ENCODE data around the gene B3GALT5. TPM values are rescaled to one million over a fixed set of nuclear protein-coding genes. Genes with fewer than 3 reads are reported as not detected.

The B3GALT5 gene
- total and polyA plus RNA-seq, 2 donors (not counting 1 experiment from before 2014, with no cell fraction given): not detected

- intact Hi-C loops (cut with micrococcal nuclease): no loop called here
- peaks cover 0 to 5% (median 0%) of the 10 kb centered on the region in 3 donors for H3K9me3 ChIP-seq (ENCODE audit: control extremely low read depth in 1 of 3, control insufficient read depth in 2 of 3, insufficient read depth in 1 of 3, low read length in 2 of 3)
- H3K4me3 ChIP-seq (ENCODE audit: control extremely low read depth in 1 of 5, extremely low read depth in 1 of 5, insufficient read depth in 1 of 5, low read depth in 2 of 5, low read length in 4 of 5): no peak overlapping the region
- ATAC-seq (ENCODE audit: low read depth) (no peak), DNase-seq (no peak)
- ChIA-PET CTCF (no interaction called here), POLR2A (no interaction called here)
- Mint-ChIP-seq H3K9me3 (ENCODE audit: insufficient read depth) (no peaks in the 10 kb centered on the region), H3K27me3 (no peaks in the 10 kb centered on the region), H3K4me1 (no peaks in the 10 kb centered on the region), H3K4me3 (no peak overlapping the region), H3K27ac (no peak overlapping the region)
- H3K4me1 ChIP-seq (ENCODE audit: control insufficient read depth in 2 of 2, insufficient read depth in 2 of 2, low read length in 2 of 2): no peaks in the 10 kb centered on the region
- WGBS (ENCODE audit: insufficient coverage): 93% methylated on average over 13 of the region's 16 CpGs
- no peak overlapping the region for H3K4me2 ChIP-seq (replicated peaks; ENCODE audit: low read depth, low read length, poor library complexity, severe bottlenecking)
- no peaks in the 10 kb centered on the region for H4K20me1 ChIP-seq (ENCODE audit: control insufficient read depth, insufficient read depth, low read length, poor library complexity, severe bottlenecking)
- no peaks in the 10 kb centered on the region for H3K79me2 ChIP-seq (ENCODE audit: control insufficient read depth, insufficient read depth, low read length)
- H3K27ac ChIP-seq (ENCODE audit: low read length in 2 of 2): no peak overlapping the region
- no peaks in the 10 kb centered on the region for H3K36me3 ChIP-seq (replicated peaks in 1 of 2; ENCODE audit: control extremely low read depth in 1 of 2, control insufficient read depth in 1 of 2, extremely low read depth in 1 of 2, insufficient read depth in 2 of 2, low read length in 1 of 2)
- no peak overlapping the region for H3K9ac ChIP-seq (ENCODE audit: low read length)
- no peak overlapping the region for H2AFZ ChIP-seq (ENCODE audit: insufficient read depth, low read depth, low read length, poor library complexity, severe bottlenecking)
- no peak for TF ChIP-seq CTCF (IDR thresholded peaks at IDR 0.05)
- TF ChIP-seq EZH2 (IDR thresholded peaks at IDR 0.05; ENCODE audit: borderline replicate concordance, insufficient read depth, low read depth, low read length, poor library complexity, severe bottlenecking): no peak
- H3K27me3 ChIP-seq (replicated peaks in 1 of 4; ENCODE audit: control extremely low read depth in 1 of 4, control insufficient read depth in 3 of 4, insufficient read depth in 4 of 4, low read length in 3 of 4): peaks cover 0 to 4% (median 0%) of the 10 kb centered on the region in 4 experiments
Observed at GRCh38 chr21:39579734-39580332, 32.9 kb upstream of the B3GALT5 start.

DNA sequence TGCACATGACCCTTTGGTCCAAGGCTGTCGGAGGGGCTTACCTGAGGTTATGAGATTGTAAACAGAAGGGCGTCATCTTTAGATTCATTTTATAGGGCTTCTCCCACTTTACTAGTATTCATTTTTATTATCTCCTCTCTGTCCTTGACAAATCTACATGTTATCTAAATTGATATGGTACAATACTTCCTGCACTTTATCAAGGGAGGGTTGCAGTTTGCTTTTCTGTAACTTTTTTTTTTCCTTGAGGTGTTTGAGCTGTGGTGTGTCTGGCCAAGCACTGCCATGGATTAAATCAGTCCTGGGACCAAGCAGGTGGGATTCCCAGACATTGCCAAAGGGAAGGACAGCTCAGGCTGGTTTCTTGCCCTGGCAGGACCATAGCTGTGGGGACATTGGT, 32.0 kb upstream of the B3GALT5 start:
- Mint-ChIP-seq H3K9me3 (ENCODE audit: insufficient read depth) (peaks cover 7% of the 10 kb centered on the region), H3K4me1 (no peaks in the 10 kb centered on the region), H3K4me3 (no peak overlapping the region), H3K27ac (no peak overlapping the region), H3K27me3 (no peaks in the 10 kb centered on the region)
- ChIA-PET CTCF (no interaction called here), POLR2A (no interaction called here)
- Histone ChIP-seq H3K79me2 (ENCODE audit: control insufficient read depth, insufficient read depth, low read length) (no peaks in the 10 kb centered on the region), H3K27ac (ENCODE audit: low read length in 2 of 2) (no peak overlapping the region), H3K4me1 (ENCODE audit: control insufficient read depth in 2 of 2, insufficient read depth in 2 of 2, low read length in 2 of 2) (no peaks in the 10 kb centered on the region), H2AFZ (ENCODE audit: insufficient read depth, low read depth, low read length, poor library complexity, severe bottlenecking) (no peak overlapping the region), H4K20me1 (ENCODE audit: control insufficient read depth, insufficient read depth, low read length, poor library complexity, severe bottlenecking) (no peaks in the 10 kb centered on the region), H3K9me3 (ENCODE audit: control extremely low read depth in 1 of 3, control insufficient read depth in 2 of 3, insufficient read depth in 1 of 3, low read length in 2 of 3) (peaks cover 0 to 5% (median 0%) of the 10 kb centered on the region in 3 donors), H3K9ac (ENCODE audit: low read length) (no peak overlapping the region), H3K4me2 (replicated peaks; ENCODE audit: low read depth, low read length, poor library complexity, severe bottlenecking) (no peak overlapping the region), H3K27me3 (replicated peaks in 1 of 4; ENCODE audit: control extremely low read depth in 1 of 4, control insufficient read depth in 3 of 4, insufficient read depth in 4 of 4, low read length in 3 of 4) (no peaks in the 10 kb centered on the region), H3K4me3 (ENCODE audit: control extremely low read depth in 1 of 5, extremely low read depth in 1 of 5, insufficient read depth in 1 of 5, low read depth in 2 of 5, low read length in 4 of 5) (no peak overlapping the region), H3K36me3 (replicated peaks in 1 of 2; ENCODE audit: control extremely low read depth in 1 of 2, control insufficient read depth in 1 of 2, extremely low read depth in 1 of 2, insufficient read depth in 2 of 2, low read length in 1 of 2) (no peaks in the 10 kb centered on the region)
- WGBS (ENCODE audit: insufficient coverage): no CpG with 5 or more reads among the region's 2 CpGs
- no peak for ATAC-seq (ENCODE audit: low read depth)
- TF ChIP-seq CTCF (IDR thresholded peaks at IDR 0.05) (no peak), EZH2 (IDR thresholded peaks at IDR 0.05; ENCODE audit: borderline replicate concordance, insufficient read depth, low read depth, low read length, poor library complexity, severe bottlenecking) (no peak)
- intact Hi-C loops (cut with micrococcal nuclease): no loop called here
- DNase-seq: no peak

Data from B cell (primary cell).